ENCODE data around the gene CYP27A1. TPM values are rescaled to one million over a fixed set of nuclear protein-coding genes. Genes with fewer than 3 reads are reported as not detected.

CYP27A1 gene
- polyA plus RNA-seq, 4 donors = 46.7 to 125 (median 98.6) TPM

- Histone ChIP-seq H3K27me3 (ENCODE audit: control insufficient read depth in 3 of 3, insufficient read depth in 3 of 3, low read length in 3 of 3) (peaks cover 0 to 24% (median 0%) of the 10 kb centered on the region in 3 donors), H3K9me3 (ENCODE audit: control insufficient read depth in 2 of 2, insufficient read depth in 1 of 2, low read depth in 1 of 2, low read length in 1 of 2) (no peaks in the 10 kb centered on the region), H3K4me3 (ENCODE audit: low read depth in 1 of 3, low read length in 3 of 3) (no peak overlapping the region), H3K4me1 (ENCODE audit: control insufficient read depth in 3 of 3, insufficient read depth in 2 of 3, low read depth in 1 of 3, low read length in 2 of 3) (no peaks in the 10 kb centered on the region), H3K27ac (ENCODE audit: low read depth in 1 of 3, low read length in 2 of 3) (no peak overlapping the region), H3K36me3 (ENCODE audit: control insufficient read depth in 3 of 3, insufficient read depth in 2 of 3, low read depth in 1 of 3, low read length in 3 of 3) (no peaks in the 10 kb centered on the region)
- DNase-seq (no peak), FAIRE-seq (no peak)
- 53 to 69% (median 61%) methylated on average over 11 to 14 of the region's 14 CpGs for WGBS, 3 donors
Observed at GRCh38 chr2:218827701-218828476, 45.9 kb downstream of the CYP27A1 start.

- no peak for FAIRE-seq
- H3K36me3 ChIP-seq (ENCODE audit: control insufficient read depth in 3 of 3, insufficient read depth in 2 of 3, low read depth in 1 of 3, low read length in 3 of 3) = no peaks in the 10 kb centered on the region
- 74 to 92% (median 91%) methylated on average over 4 of the region's 4 CpGs for WGBS, 3 donors
- DNase-seq = no peak
- no peak overlapping the region for H3K27ac ChIP-seq (ENCODE audit: low read depth in 1 of 3, low read length in 2 of 3)
- peaks cover 0 to 24% (median 0%) of the 10 kb centered on the region in 3 donors for H3K27me3 ChIP-seq (ENCODE audit: control insufficient read depth in 3 of 3, insufficient read depth in 3 of 3, low read length in 3 of 3)
- H3K4me3 ChIP-seq (ENCODE audit: low read depth in 1 of 3, low read length in 3 of 3) = no peak overlapping the region
- no peaks in the 10 kb centered on the region for H3K9me3 ChIP-seq (ENCODE audit: control insufficient read depth in 2 of 2, insufficient read depth in 1 of 2, low read depth in 1 of 2, low read length in 1 of 2)
- H3K4me1 ChIP-seq (ENCODE audit: control insufficient read depth in 3 of 3, insufficient read depth in 2 of 3, low read depth in 1 of 3, low read length in 2 of 3) = no peaks in the 10 kb centered on the region
Observed at GRCh38 chr2:218828477-218828778, 46.5 kb downstream of the CYP27A1 start.

- Histone ChIP-seq H3K27me3 (ENCODE audit: control insufficient read depth in 3 of 3, insufficient read depth in 3 of 3, low read length in 3 of 3) (peaks cover 0 to 24% (median 0%) of the 10 kb centered on the region in 3 donors), H3K27ac (ENCODE audit: low read depth in 1 of 3, low read length in 2 of 3) (no peak overlapping the region), H3K4me1 (ENCODE audit: control insufficient read depth in 3 of 3, insufficient read depth in 2 of 3, low read depth in 1 of 3, low read length in 2 of 3) (no peaks in the 10 kb centered on the region), H3K4me3 (ENCODE audit: low read depth in 1 of 3, low read length in 3 of 3) (no peak overlapping the region), H3K36me3 (ENCODE audit: control insufficient read depth in 3 of 3, insufficient read depth in 2 of 3, low read depth in 1 of 3, low read length in 3 of 3) (no peaks in the 10 kb centered on the region), H3K9me3 (ENCODE audit: control insufficient read depth in 2 of 2, insufficient read depth in 1 of 2, low read depth in 1 of 2, low read length in 1 of 2) (no peaks in the 10 kb centered on the region)
- no peak for DNase-seq
- WGBS, 3 donors = 73 to 83% (median 75%) methylated on average over 17 of the region's 17 CpGs
- no peak for FAIRE-seq
Observed at GRCh38 chr2:218829868-218830451, 48.0 kb downstream of the CYP27A1 start.

- Histone ChIP-seq H3K4me3 (ENCODE audit: low read depth in 1 of 3, low read length in 3 of 3) (no peak overlapping the region), H3K4me1 (ENCODE audit: control insufficient read depth in 3 of 3, insufficient read depth in 2 of 3, low read depth in 1 of 3, low read length in 2 of 3) (no peaks in the 10 kb centered on the region), H3K27ac (ENCODE audit: low read depth in 1 of 3, low read length in 2 of 3) (no peak overlapping the region), H3K36me3 (ENCODE audit: control insufficient read depth in 3 of 3, insufficient read depth in 2 of 3, low read depth in 1 of 3, low read length in 3 of 3) (no peaks in the 10 kb centered on the region), H3K27me3 (ENCODE audit: control insufficient read depth in 3 of 3, insufficient read depth in 3 of 3, low read length in 3 of 3) (peaks cover 0 to 24% (median 0%) of the 10 kb centered on the region in 3 donors), H3K9me3 (ENCODE audit: control insufficient read depth in 2 of 2, insufficient read depth in 1 of 2, low read depth in 1 of 2, low read length in 1 of 2) (no peaks in the 10 kb centered on the region)
- 74 to 83% (median 81%) methylated on average over 3 of the region's 3 CpGs for WGBS, 3 donors
- FAIRE-seq (no peak), DNase-seq (no peak)
Observed at GRCh38 chr2:218830526-218831306, 48.8 kb downstream of the CYP27A1 start.

GRCh38 chr2:218831378-218831990 is 49.5 kb downstream of the CYP27A1 start, which contains the start of gene PRKAG3:
Gene PRKAG3, minus strand, starts transcription at chr2:218831803.
- Histone ChIP-seq H3K4me3 (ENCODE audit: low read depth in 1 of 3, low read length in 3 of 3) (no peak within 1 kb of the TSS), H3K27ac (ENCODE audit: low read depth in 1 of 3, low read length in 2 of 3) (no peak within 1 kb of the TSS), H3K27me3 (ENCODE audit: control insufficient read depth in 3 of 3, insufficient read depth in 3 of 3, low read length in 3 of 3) (peaks cover 0 to 24% (median 0%) of the 10 kb centered on the region in 3 donors), H3K4me1 (ENCODE audit: control insufficient read depth in 3 of 3, insufficient read depth in 2 of 3, low read depth in 1 of 3, low read length in 2 of 3) (no peaks in the 10 kb centered on the region), H3K36me3 (ENCODE audit: control insufficient read depth in 3 of 3, insufficient read depth in 2 of 3, low read depth in 1 of 3, low read length in 3 of 3) (no peaks in the 10 kb centered on the region), H3K9me3 (ENCODE audit: control insufficient read depth in 2 of 2, insufficient read depth in 1 of 2, low read depth in 1 of 2, low read length in 1 of 2) (no peaks in the 10 kb centered on the region)
- FAIRE-seq = no peak
- no peak for DNase-seq
- WGBS, 3 donors = 75 to 79% (median 78%) methylated on average over 18 of the region's 18 CpGs

- DNase-seq = no peak
- H3K27me3 ChIP-seq (ENCODE audit: control insufficient read depth in 3 of 3, insufficient read depth in 3 of 3, low read length in 3 of 3) = peaks cover 0 to 21% (median 0%) of the 10 kb centered on the region in 3 donors
- H3K4me1 ChIP-seq (ENCODE audit: control insufficient read depth in 3 of 3, insufficient read depth in 2 of 3, low read depth in 1 of 3, low read length in 2 of 3) = no peaks in the 10 kb centered on the region
- 60 to 70% (median 64%) methylated on average over 2 to 3 of the region's 3 CpGs for WGBS, 3 donors
- FAIRE-seq = no peak
- no peaks in the 10 kb centered on the region for H3K9me3 ChIP-seq (ENCODE audit: control insufficient read depth in 2 of 2, insufficient read depth in 1 of 2, low read depth in 1 of 2, low read length in 1 of 2)
- no peak overlapping the region for H3K4me3 ChIP-seq (ENCODE audit: low read depth in 1 of 3, low read length in 3 of 3)
- no peaks in the 10 kb centered on the region for H3K36me3 ChIP-seq (ENCODE audit: control insufficient read depth in 3 of 3, insufficient read depth in 2 of 3, low read depth in 1 of 3, low read length in 3 of 3)
- H3K27ac ChIP-seq (ENCODE audit: low read depth in 1 of 3, low read length in 2 of 3) = no peak overlapping the region
Observed at GRCh38 chr2:218832081-218832480, 50.1 kb downstream of the CYP27A1 start.

- 55 to 76% (median 64%) methylated on average over 3 of the region's 3 CpGs for WGBS, 3 donors
- Histone ChIP-seq H3K4me3 (ENCODE audit: low read depth in 1 of 3, low read length in 3 of 3) (no peak overlapping the region), H3K27ac (ENCODE audit: low read depth in 1 of 3, low read length in 2 of 3) (no peak overlapping the region), H3K9me3 (ENCODE audit: control insufficient read depth in 2 of 2, insufficient read depth in 1 of 2, low read depth in 1 of 2, low read length in 1 of 2) (no peaks in the 10 kb centered on the region), H3K27me3 (ENCODE audit: control insufficient read depth in 3 of 3, insufficient read depth in 3 of 3, low read length in 3 of 3) (peaks cover 0 to 24% (median 0%) of the 10 kb centered on the region in 3 donors), H3K4me1 (ENCODE audit: control insufficient read depth in 3 of 3, insufficient read depth in 2 of 3, low read depth in 1 of 3, low read length in 2 of 3) (no peaks in the 10 kb centered on the region), H3K36me3 (ENCODE audit: control insufficient read depth in 3 of 3, insufficient read depth in 2 of 3, low read depth in 1 of 3, low read length in 3 of 3) (no peaks in the 10 kb centered on the region)
- no peak for FAIRE-seq
- DNase-seq = no peak
Observed at GRCh38 chr2:218832520-218832919, 50.6 kb downstream of the CYP27A1 start.

- FAIRE-seq = no peak
- no peaks in the 10 kb centered on the region for H3K9me3 ChIP-seq (ENCODE audit: control insufficient read depth in 2 of 2, insufficient read depth in 1 of 2, low read depth in 1 of 2, low read length in 1 of 2)
- 70 to 78% (median 76%) methylated on average over 4 of the region's 4 CpGs for WGBS, 3 donors
- no peak for DNase-seq
- H3K36me3 ChIP-seq (ENCODE audit: control insufficient read depth in 3 of 3, insufficient read depth in 2 of 3, low read depth in 1 of 3, low read length in 3 of 3) = no peaks in the 10 kb centered on the region
- H3K4me3 ChIP-seq (ENCODE audit: low read depth in 1 of 3, low read length in 3 of 3) = no peak overlapping the region
- no peak overlapping the region for H3K27ac ChIP-seq (ENCODE audit: low read depth in 1 of 3, low read length in 2 of 3)
- no peaks in the 10 kb centered on the region for H3K4me1 ChIP-seq (ENCODE audit: control insufficient read depth in 3 of 3, insufficient read depth in 2 of 3, low read depth in 1 of 3, low read length in 2 of 3)
- peaks cover 0 to 22% (median 0%) of the 10 kb centered on the region in 3 donors for H3K27me3 ChIP-seq (ENCODE audit: control insufficient read depth in 3 of 3, insufficient read depth in 3 of 3, low read length in 3 of 3)
Observed at GRCh38 chr2:218833023-218833609, 51.2 kb downstream of the CYP27A1 start.
